ENCODE data around the gene SEMA3F. TPM values are rescaled to one million over a fixed set of nuclear protein-coding genes. Genes with fewer than 3 reads are reported as not detected.
A peak's percentile ranks its signal among the peaks of the same experiment; 100 is the strongest.

The SEMA3F gene
- total and polyA plus RNA-seq, 2 experiments from 2014 or later, result 2.3 to 67.6 TPM

DNA sequence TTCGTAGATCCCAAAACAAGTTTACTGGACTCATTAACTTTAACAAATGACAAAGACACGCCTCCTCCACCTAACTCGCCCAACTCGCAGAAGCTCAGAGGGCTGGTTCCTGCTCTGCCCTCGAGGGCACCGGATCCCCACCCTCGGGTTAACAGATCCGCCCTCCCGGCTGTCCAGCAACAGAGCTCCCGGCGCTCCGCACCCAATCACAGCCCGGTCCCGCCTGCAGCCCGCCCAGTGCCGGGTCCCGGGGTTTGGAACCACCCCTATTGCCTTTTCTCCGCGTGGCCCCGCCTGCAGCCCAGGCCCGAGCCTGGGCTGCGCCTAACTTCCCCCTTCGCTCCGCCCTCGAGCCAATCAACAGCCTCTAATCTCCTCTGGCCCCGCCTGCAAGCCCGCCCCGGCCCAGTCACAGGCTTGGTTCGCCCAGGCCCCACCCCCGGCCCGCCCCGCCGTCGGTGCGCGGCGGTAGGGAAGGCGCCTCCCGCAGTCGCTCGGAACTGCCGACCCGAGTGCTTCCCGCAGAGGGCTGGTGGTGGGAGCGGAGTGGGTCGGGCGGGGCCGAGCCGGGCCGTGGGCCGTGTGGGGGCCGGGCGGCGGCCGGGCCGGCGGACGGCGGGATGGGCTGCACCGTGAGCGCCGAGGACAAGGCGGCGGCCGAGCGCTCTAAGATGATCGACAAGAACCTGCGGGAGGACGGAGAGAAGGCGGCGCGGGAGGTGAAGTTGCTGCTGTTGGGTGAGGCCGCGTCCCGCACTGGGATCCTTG, 80.8 kb downstream of the SEMA3F start, which contains the start of gene GNAI2 (continued):
- TF ChIP-seq, protein P1, sequence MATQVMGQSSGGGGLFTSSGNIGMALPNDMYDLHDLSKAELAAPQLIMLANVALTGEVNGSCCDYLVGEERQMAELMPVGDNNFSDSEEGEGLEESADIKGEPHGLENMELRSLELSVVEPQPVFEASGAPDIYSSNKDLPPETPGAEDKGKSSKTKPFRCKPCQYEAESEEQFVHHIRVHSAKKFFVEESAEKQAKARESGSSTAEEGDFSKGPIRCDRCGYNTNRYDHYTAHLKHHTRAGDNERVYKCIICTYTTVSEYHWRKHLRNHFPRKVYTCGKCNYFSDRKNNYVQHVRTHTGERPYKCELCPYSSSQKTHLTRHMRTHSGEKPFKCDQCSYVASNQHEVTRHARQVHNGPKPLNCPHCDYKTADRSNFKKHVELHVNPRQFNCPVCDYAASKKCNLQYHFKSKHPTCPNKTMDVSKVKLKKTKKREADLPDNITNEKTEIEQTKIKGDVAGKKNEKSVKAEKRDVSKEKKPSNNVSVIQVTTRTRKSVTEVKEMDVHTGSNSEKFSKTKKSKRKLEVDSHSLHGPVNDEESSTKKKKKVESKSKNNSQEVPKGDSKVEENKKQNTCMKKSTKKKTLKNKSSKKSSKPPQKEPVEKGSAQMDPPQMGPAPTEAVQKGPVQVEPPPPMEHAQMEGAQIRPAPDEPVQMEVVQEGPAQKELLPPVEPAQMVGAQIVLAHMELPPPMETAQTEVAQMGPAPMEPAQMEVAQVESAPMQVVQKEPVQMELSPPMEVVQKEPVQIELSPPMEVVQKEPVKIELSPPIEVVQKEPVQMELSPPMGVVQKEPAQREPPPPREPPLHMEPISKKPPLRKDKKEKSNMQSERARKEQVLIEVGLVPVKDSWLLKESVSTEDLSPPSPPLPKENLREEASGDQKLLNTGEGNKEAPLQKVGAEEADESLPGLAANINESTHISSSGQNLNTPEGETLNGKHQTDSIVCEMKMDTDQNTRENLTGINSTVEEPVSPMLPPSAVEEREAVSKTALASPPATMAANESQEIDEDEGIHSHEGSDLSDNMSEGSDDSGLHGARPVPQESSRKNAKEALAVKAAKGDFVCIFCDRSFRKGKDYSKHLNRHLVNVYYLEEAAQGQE (IDR thresholded peaks at IDR 0.05; ENCODE audit: unreplicated experiment), result no peak
- 0 out of 2 replicates have a peak, but pooled peaks have one; percentile 5 for TF ChIP-seq CREB1 (CRISPR knock-in tag; IDR thresholded peaks at IDR 0.05; ENCODE audit: low read depth)
- no peak for TF ChIP-seq JUNB (IDR thresholded peaks at IDR 0.05; ENCODE audit: unreplicated experiment)
- no peak for TF ChIP-seq ZNF331 (CRISPR knock-in tag; IDR thresholded peaks at IDR 0.05; ENCODE audit: low read depth)
- no peak for TF ChIP-seq ZNF114 (CRISPR knock-in tag; IDR thresholded peaks at IDR 0.05)
- TF ChIP-seq EZH2phosphoT487 (IDR thresholded peaks at IDR 0.05; ENCODE audit: unreplicated experiment), result no peak
- no peak for TF ChIP-seq EZH2 (IDR thresholded peaks at IDR 0.05; ENCODE audit: low read depth, unreplicated experiment)
- TF ChIP-seq, protein P2, sequence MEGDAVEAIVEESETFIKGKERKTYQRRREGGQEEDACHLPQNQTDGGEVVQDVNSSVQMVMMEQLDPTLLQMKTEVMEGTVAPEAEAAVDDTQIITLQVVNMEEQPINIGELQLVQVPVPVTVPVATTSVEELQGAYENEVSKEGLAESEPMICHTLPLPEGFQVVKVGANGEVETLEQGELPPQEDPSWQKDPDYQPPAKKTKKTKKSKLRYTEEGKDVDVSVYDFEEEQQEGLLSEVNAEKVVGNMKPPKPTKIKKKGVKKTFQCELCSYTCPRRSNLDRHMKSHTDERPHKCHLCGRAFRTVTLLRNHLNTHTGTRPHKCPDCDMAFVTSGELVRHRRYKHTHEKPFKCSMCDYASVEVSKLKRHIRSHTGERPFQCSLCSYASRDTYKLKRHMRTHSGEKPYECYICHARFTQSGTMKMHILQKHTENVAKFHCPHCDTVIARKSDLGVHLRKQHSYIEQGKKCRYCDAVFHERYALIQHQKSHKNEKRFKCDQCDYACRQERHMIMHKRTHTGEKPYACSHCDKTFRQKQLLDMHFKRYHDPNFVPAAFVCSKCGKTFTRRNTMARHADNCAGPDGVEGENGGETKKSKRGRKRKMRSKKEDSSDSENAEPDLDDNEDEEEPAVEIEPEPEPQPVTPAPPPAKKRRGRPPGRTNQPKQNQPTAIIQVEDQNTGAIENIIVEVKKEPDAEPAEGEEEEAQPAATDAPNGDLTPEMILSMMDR (conservative IDR thresholded peaks at IDR 0.05; ENCODE audit: low read depth in 2 of 2), result no peak

DNA sequence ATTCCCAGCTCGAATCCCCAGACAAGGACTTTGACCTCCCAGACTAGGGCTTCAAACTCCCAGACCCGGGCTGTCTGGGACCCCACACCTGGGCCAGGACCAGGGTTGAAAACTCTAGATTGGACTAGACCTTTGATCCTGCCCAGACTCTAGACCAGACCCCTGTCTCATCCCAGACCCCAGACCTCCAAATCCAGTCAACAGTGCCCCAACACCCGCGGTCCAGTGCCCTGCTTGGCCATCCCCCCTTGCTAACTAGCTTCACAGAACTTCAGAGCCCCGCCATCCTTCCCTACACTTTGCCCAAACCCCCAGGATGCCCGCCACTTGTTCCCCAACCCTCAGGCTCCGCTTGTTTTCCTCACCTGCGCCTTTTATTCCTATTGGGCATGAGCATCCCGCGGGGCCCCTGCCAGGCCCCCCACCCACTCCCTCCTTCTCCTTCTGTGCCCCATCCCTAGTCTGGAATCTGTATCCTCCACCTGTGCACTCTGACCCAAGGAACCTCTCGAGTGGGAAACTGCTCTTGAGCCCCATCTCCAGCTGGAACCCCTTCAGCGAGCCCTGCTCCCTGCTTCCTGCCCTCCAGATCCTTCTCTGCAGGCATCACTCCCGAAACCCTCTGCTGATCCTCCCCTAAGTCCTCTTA, 81.5 kb downstream of the SEMA3F start:
- Mint-ChIP-seq H3K4me1 (peaks cover 52% of the 10 kb centered on the region), H3K9me3 (no peaks in the 10 kb centered on the region), H3K36me3 (ENCODE audit: low read depth) (no peaks in the 10 kb centered on the region; the same call in 2 of the 3 replicates), H3K4me3 (peak overlapping the region; percentile 97), H3K27ac (peak overlapping the region; percentile 93), H3K27me3 (ENCODE audit: insufficient read depth, low read depth, poor library complexity) (peaks cover 16% of the 10 kb centered on the region)
- H3F3A ChIP-seq (replicated peaks; ENCODE audit: low read depth), result peaks cover 35% of the 10 kb centered on the region
- peak overlapping the region; percentile 90 for H3K27ac ChIP-seq (ENCODE audit: low read depth)
- peaks cover 32% of the 10 kb centered on the region for H4K20me1 ChIP-seq (replicated peaks; ENCODE audit: insufficient read depth)
- DNase-seq (ENCODE audit: low spot score), result no peak
- TF ChIP-seq, protein P3, sequence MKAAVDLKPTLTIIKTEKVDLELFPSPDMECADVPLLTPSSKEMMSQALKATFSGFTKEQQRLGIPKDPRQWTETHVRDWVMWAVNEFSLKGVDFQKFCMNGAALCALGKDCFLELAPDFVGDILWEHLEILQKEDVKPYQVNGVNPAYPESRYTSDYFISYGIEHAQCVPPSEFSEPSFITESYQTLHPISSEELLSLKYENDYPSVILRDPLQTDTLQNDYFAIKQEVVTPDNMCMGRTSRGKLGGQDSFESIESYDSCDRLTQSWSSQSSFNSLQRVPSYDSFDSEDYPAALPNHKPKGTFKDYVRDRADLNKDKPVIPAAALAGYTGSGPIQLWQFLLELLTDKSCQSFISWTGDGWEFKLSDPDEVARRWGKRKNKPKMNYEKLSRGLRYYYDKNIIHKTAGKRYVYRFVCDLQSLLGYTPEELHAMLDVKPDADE (IDR thresholded peaks at IDR 0.05), result no peak
- TF ChIP-seq STAT1 (IDR thresholded peaks at IDR 0.05; ENCODE audit: unreplicated experiment) (no peak), NANOG (IDR thresholded peaks at IDR 0.05; ENCODE audit: borderline replicate concordance) (no peak), POLR2AphosphoS5 (IDR thresholded peaks at IDR 0.05; ENCODE audit: low read depth) (no peak), EZH2phosphoT487 (IDR thresholded peaks at IDR 0.05; ENCODE audit: unreplicated experiment) (no peak), EZH2 (IDR thresholded peaks at IDR 0.05; ENCODE audit: low read depth, unreplicated experiment) (no peak), ZNF114 (CRISPR knock-in tag; IDR thresholded peaks at IDR 0.05) (no peak), JUNB (IDR thresholded peaks at IDR 0.05; ENCODE audit: unreplicated experiment) (no peak), CREB1 (CRISPR knock-in tag; IDR thresholded peaks at IDR 0.05; ENCODE audit: low read depth) (no peak)
- TF ChIP-seq, protein P1 (IDR thresholded peaks at IDR 0.05; ENCODE audit: unreplicated experiment), result no peak
- TF ChIP-seq, protein P2 (conservative IDR thresholded peaks at IDR 0.05; ENCODE audit: low read depth in 2 of 2), result no peak
- H3K9me2 ChIP-seq (ENCODE audit: insufficient read depth), result no peaks in the 10 kb centered on the region
- peak overlapping the region; percentile 84 for H3K4me2 ChIP-seq
- peaks cover 47% of the 10 kb centered on the region for H3K4me1 ChIP-seq (ENCODE audit: insufficient read depth)
- no peak for ATAC-seq
- H3K36me3 ChIP-seq (ENCODE audit: insufficient read depth), result no peaks in the 10 kb centered on the region
- peak overlapping the region; percentile 90 for H3K4me3 ChIP-seq
- H3K79me2 ChIP-seq (replicated peaks; ENCODE audit: insufficient read depth), result peaks cover 55% of the 10 kb centered on the region
- no peak overlapping the region for H2AFZ ChIP-seq
- no peaks in the 10 kb centered on the region for H3K27me3 ChIP-seq (ENCODE audit: insufficient read depth)

All from GM23338 (cell line).